ENCODE measurements around the gene TINAGL1. TPM values are rescaled to one million over a fixed set of nuclear protein-coding genes. Genes with fewer than 3 reads are reported as not detected.

Gene TINAGL1
- total RNA-seq, 1 experiment from 2014 or later, result 57.9 TPM

DNA sequence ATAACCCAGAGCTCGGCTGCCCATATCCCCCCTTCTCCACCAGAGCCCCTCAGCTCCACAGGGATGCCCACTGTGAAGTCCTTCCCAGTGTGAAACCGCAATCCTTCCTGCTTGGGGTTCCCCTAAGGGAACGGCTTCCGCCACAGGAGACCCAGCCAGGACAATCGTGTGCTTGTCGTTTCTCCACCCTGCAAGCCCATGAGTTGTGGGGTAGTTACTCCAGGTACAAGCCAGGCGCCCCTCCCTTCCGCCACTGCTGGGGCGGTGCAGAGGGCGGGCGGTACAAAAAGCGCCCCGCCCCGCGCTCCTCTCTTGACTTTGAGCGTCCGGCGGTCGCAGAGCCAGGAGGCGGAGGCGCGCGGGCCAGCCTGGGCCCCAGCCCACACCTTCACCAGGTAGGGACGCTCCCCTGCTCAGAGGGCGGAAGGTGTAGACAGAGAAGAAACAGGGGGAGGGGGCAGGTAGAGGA, at the start of gene TINAGL1 (continued):
- no peak for TF ChIP-seq CEBPB (IDR thresholded peaks at IDR 0.05; ENCODE audit: low read depth)
- TF ChIP-seq, protein P1, sequence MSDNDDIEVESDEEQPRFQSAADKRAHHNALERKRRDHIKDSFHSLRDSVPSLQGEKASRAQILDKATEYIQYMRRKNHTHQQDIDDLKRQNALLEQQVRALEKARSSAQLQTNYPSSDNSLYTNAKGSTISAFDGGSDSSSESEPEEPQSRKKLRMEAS (IDR thresholded peaks at IDR 0.05), result no peak

DNA sequence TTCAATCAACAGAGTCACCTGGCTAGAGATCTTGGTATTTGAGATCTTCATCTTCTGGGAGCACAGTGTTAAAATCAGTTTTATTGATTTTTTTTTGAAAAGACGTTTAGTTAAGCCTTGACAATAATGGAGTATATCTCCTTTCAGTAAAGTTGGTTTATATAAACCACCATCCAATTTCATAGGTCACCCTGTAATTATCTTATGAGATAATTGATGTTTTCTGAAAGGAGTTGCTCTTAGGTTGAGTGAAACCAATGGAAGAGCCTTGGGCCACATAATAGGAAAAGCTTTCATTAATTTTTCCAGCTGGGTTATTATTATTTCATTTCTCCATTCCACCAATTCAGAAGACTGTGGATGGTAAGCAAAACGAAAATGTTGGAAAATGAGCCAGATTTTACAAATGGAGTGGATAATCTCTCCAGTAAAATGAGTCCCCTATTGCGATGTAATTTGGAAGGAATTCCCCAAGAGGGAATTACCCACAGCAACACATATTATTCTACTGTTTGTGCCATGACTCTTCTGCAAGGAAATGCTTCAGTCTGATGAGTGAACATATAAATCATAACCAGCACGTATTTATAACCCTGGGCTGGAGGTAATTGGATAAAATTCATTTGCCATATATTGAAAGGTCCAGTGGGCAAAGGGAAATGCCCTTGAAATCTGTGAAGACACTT, 46.2 kb upstream of the TINAGL1 start:
- Histone ChIP-seq H2AFZ (ENCODE audit: low read depth, low read length, poor library complexity, severe bottlenecking) (no peak overlapping the region), H3K4me3 (replicated peaks in 1 of 2; ENCODE audit: low read depth in 1 of 2, low read length in 2 of 2) (no peak overlapping the region), H3K9me2 (ENCODE audit: insufficient read depth) (0 out of 2 replicates have a peak, but pooled peaks cover 2% of the 10 kb centered on the region), H3K4me1 (ENCODE audit: control insufficient read depth in 1 of 2, insufficient read depth in 2 of 2, low read length in 2 of 2) (peaks cover 0 to 3% of the 10 kb centered on the region in 2 experiments; a peak in 1 of 4 replicates), H3K9me3 (ENCODE audit: control insufficient read depth in 1 of 2, insufficient read depth in 1 of 2, low read depth in 1 of 2, low read length in 2 of 2) (no peaks in the 10 kb centered on the region), H3K79me2 (ENCODE audit: insufficient read depth, low read length) (no peaks in the 10 kb centered on the region), H3K36me3 (ENCODE audit: control insufficient read depth in 1 of 2, insufficient read depth in 2 of 2, low read length in 2 of 2) (no peaks in the 10 kb centered on the region), H3K27ac (ENCODE audit: low read depth, low read length) (no peak overlapping the region), H4K20me1 (ENCODE audit: insufficient read depth) (no peaks in the 10 kb centered on the region), H3K9ac (ENCODE audit: low read length) (no peak overlapping the region), H3K27me3 (ENCODE audit: insufficient read depth, low read length) (no peaks in the 10 kb centered on the region), H3K4me2 (ENCODE audit: low read length) (no peak overlapping the region)
- ATAC-seq, result no peak
- DNase-seq (ENCODE audit: low read depth, low spot score), result no peak
- POLR2A ChIA-PET, result no interaction called here
- no TSS peak for BruUV-seq (replicated peaks)
- intact Hi-C loops (cut with micrococcal nuclease), result no loop called here
- CTCF ChIA-PET, result interaction anchor here (1.5 kb wide), 1 partner anchor 19 kb away, joined by 5 read pairs; no protein-coding TSS in a partner anchor
- TF ChIP-seq SRF (IDR thresholded peaks at IDR 0.05; ENCODE audit: low read depth), result no peak
- TF ChIP-seq SP1 (IDR thresholded peaks at IDR 0.05; ENCODE audit: low read depth), result no peak
- no peak for TF ChIP-seq CBX3 (IDR thresholded peaks at IDR 0.05; ENCODE audit: low read depth)
- no peak for TF ChIP-seq CEBPB (IDR thresholded peaks at IDR 0.05; ENCODE audit: low read depth)
- no peak for TF ChIP-seq EZH2 (IDR thresholded peaks at IDR 0.05)
- TF ChIP-seq, protein P2, sequence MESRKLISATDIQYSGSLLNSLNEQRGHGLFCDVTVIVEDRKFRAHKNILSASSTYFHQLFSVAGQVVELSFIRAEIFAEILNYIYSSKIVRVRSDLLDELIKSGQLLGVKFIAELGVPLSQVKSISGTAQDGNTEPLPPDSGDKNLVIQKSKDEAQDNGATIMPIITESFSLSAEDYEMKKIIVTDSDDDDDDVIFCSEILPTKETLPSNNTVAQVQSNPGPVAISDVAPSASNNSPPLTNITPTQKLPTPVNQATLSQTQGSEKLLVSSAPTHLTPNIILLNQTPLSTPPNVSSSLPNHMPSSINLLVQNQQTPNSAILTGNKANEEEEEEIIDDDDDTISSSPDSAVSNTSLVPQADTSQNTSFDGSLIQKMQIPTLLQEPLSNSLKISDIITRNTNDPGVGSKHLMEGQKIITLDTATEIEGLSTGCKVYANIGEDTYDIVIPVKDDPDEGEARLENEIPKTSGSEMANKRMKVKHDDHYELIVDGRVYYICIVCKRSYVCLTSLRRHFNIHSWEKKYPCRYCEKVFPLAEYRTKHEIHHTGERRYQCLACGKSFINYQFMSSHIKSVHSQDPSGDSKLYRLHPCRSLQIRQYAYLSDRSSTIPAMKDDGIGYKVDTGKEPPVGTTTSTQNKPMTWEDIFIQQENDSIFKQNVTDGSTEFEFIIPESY (IDR thresholded peaks at IDR 0.05; ENCODE audit: extremely low read depth, insufficient replicate concordance, low read length), result no peak
- no peak for TF ChIP-seq SIN3A (IDR thresholded peaks at IDR 0.05; ENCODE audit: low read depth)
- RAD21 ChIA-PET (ENCODE audit: low non-redundant PET in 1 of 2, low total read pairs in 2 of 2, uncharacterized antibody in 2 of 2, unreplicated experiment in 2 of 2), result no interaction called here
